ENCODE results near the gene ZFHX3. TPM values are rescaled to one million over a fixed set of nuclear protein-coding genes. Genes with fewer than 3 reads are reported as not detected.

ZFHX3 gene
- total and polyA plus RNA-seq, 2 donors (not counting 3 experiments of a cell fraction or from before 2014, with no cell fraction given): 3.7 to 18.8 TPM

- FAIRE-seq (no peak), DNase-seq (ENCODE audit: low read depth, low spot score) (no peak)
- H3K27ac ChIP-seq (ENCODE audit: insufficient read depth, low read depth, low read length): no peak overlapping the region
- peaks cover 2% of the 10 kb centered on the region for H4K20me1 ChIP-seq (replicated peaks; ENCODE audit: control insufficient read depth, extremely low read depth, insufficient read depth, low read length)
- H3K9me3 ChIP-seq (replicated peaks; ENCODE audit: control insufficient read depth, insufficient read depth, low read length): no peaks in the 10 kb centered on the region
- no peak overlapping the region for H3K4me2 ChIP-seq (ENCODE audit: insufficient read depth, low read length)
- no peaks in the 10 kb centered on the region for H3K9me1 ChIP-seq (replicated peaks; ENCODE audit: control insufficient read depth, extremely low read depth, insufficient read depth, low read length)
- BruUV-seq (replicated peaks): no TSS peak
- H3K4me1 ChIP-seq (ENCODE audit: control insufficient read depth, extremely low read depth, insufficient read depth, low read length): no peaks in the 10 kb centered on the region
- POLR2A ChIA-PET: no interaction called here
- intact Hi-C loops (cut with micrococcal nuclease) (no loop called here), dilution Hi-C loops (cut with MboI; ENCODE audit: extremely low pct_ligation_motif_present, low sequenced_read_pairs) (no loop called here)
- H3K4me3 ChIP-seq (replicated peaks in 1 of 3; ENCODE audit: insufficient read depth in 1 of 3, low read depth in 1 of 3, low read length in 3 of 3): no peak overlapping the region
- peaks cover 9% of the 10 kb centered on the region for H3K79me2 ChIP-seq (ENCODE audit: control insufficient read depth, insufficient read depth, low read length)
- peaks cover 4 to 11% of the 10 kb centered on the region in 2 experiments for H3K36me3 ChIP-seq (ENCODE audit: control insufficient read depth in 2 of 2, extremely low read depth in 1 of 2, insufficient read depth in 2 of 2, low read length in 2 of 2)
- H3K9ac ChIP-seq (replicated peaks; ENCODE audit: extremely low read depth, insufficient read depth, low read length): no peak overlapping the region
- CTCF ChIA-PET: interaction anchor here (2.3 kb wide), 1 partner anchor 123 kb away, joined by 5 read pairs; no protein-coding TSS in a partner anchor
- H2AFZ ChIP-seq (ENCODE audit: low read depth, low read length): no peak overlapping the region
- H3K27me3 ChIP-seq (ENCODE audit: control insufficient read depth in 2 of 2, insufficient read depth in 2 of 2, low read length in 2 of 2): no peaks in the 10 kb centered on the region
- no peak for TF ChIP-seq FOS (IDR thresholded peaks at IDR 0.05; ENCODE audit: borderline replicate concordance, insufficient read depth, low read length)
- TF ChIP-seq EZH2 (IDR thresholded peaks at IDR 0.05; ENCODE audit: borderline replicate concordance, low read depth, low read length, severe bottlenecking): no peak
- no peak for TF ChIP-seq JUN (IDR thresholded peaks at IDR 0.05; ENCODE audit: borderline replicate concordance, insufficient read depth, insufficient read length, low read depth)
- no peak for TF ChIP-seq POLR2AphosphoS5 (IDR thresholded peaks at IDR 0.05; ENCODE audit: insufficient read depth, low read depth, low read length)
- TF ChIP-seq POLR2A (IDR thresholded peaks at IDR 0.05; ENCODE audit: low read depth, low read length): no peak
- no peak for TF ChIP-seq GATA2 (IDR thresholded peaks at IDR 0.05; ENCODE audit: insufficient read depth, insufficient read length, low read depth, low read length)
- TF ChIP-seq CTCF (IDR thresholded peaks at IDR 0.05; ENCODE audit: extremely low read depth in 1 of 2, insufficient read depth in 1 of 2, low read depth in 1 of 2, low read length in 2 of 2): no peak
- TF ChIP-seq MAX (IDR thresholded peaks at IDR 0.05; ENCODE audit: insufficient read depth, insufficient read length): no peak
- no peak for TF ChIP-seq MYC (IDR thresholded peaks at IDR 0.05; ENCODE audit: low read depth, low read length)
Observed at GRCh38 chr16:72956124-72957064, 91.5 kb downstream of the ZFHX3 start.

All from endothelial cell of umbilical vein (primary cell).